Measurements from ENCODE around the gene KCNK17. TPM values are rescaled to one million over a fixed set of nuclear protein-coding genes. Genes with fewer than 3 reads are reported as not detected.

KCNK17 gene
- total and polyA plus RNA-seq, 9 of the 15 experiments (the other 6 are each of a cell fraction or from before 2014, with no cell fraction given): not detected

- TF ChIP-seq MGA (IDR thresholded peaks at IDR 0.05): no peak
- TF ChIP-seq RFX7 (CRISPR knock-in tag; IDR thresholded peaks at IDR 0.05): no peak
- TF ChIP-seq KDM1A (IDR thresholded peaks at IDR 0.05): 0 out of 4 replicates have a peak, but pooled peaks of 1 of the 2 experiments have one; percentile 34
- TF ChIP-seq PHTF2 (CRISPR knock-in tag; IDR thresholded peaks at IDR 0.05): no peak
- 0 out of 2 replicates have a peak, but pooled peaks have one; percentile 30 for TF ChIP-seq HDAC2 (IDR thresholded peaks at IDR 0.05)
- TF ChIP-seq GTF3C2 (IDR thresholded peaks at IDR 0.05; ENCODE audit: borderline replicate concordance, extremely low read depth, insufficient read length): no peak
- TF ChIP-seq BCOR (IDR thresholded peaks at IDR 0.05): peak; percentile 83
- TF ChIP-seq RCOR1 (IDR thresholded peaks at IDR 0.05; ENCODE audit: borderline replicate concordance in 1 of 2, low read depth in 2 of 2, low read length in 2 of 2): peak in 1 of 2 experiments; percentile 4; a peak in 1 of 4 replicates
- TF ChIP-seq ZFP36 (IDR thresholded peaks at IDR 0.05; ENCODE audit: low read depth, low read length, partially characterized antibody): peak; percentile 71
- peak; percentile 84 for TF ChIP-seq RBM25 (IDR thresholded peaks at IDR 0.05; ENCODE audit: low read depth, low read length, severe bottlenecking)
These were observed 19.3 kb downstream of the KCNK17 start (continued) for GRCh38 chr6:39294899-39295298.

Measured in K562 (cell line).